Measurements from ENCODE around the gene PTPRN2.

PTPRN2 gene

GRCh38 chr7:157616931-157617330 is 970.7 kb downstream of the PTPRN2 start:
- DNase-seq (ENCODE audit: extremely low read depth, low read depth), result no peak
- TF ChIP-seq, protein P1, sequence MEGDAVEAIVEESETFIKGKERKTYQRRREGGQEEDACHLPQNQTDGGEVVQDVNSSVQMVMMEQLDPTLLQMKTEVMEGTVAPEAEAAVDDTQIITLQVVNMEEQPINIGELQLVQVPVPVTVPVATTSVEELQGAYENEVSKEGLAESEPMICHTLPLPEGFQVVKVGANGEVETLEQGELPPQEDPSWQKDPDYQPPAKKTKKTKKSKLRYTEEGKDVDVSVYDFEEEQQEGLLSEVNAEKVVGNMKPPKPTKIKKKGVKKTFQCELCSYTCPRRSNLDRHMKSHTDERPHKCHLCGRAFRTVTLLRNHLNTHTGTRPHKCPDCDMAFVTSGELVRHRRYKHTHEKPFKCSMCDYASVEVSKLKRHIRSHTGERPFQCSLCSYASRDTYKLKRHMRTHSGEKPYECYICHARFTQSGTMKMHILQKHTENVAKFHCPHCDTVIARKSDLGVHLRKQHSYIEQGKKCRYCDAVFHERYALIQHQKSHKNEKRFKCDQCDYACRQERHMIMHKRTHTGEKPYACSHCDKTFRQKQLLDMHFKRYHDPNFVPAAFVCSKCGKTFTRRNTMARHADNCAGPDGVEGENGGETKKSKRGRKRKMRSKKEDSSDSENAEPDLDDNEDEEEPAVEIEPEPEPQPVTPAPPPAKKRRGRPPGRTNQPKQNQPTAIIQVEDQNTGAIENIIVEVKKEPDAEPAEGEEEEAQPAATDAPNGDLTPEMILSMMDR (IDR thresholded peaks at IDR 0.05; ENCODE audit: low read depth, low read length), result no peak

DNA sequence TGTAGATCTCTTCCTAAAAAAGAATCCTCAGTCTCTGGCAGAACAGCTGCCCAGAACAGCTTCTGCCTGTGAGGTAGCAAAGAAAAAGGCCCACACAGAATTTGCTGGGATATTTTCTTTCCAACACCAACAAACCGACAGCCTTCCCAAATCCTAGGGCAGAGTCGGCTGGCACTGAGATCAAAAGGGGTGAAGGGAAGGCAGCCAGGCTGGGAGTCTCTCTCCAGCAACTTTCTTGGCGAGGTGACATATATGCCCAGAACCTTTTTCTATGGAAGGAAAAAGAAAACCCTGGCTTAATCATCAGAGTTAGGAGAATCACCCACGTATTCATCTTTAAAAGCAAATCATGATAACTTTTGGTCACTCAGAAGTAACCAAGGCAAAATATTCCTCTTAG is 971.2 kb downstream of the PTPRN2 start:
- DNase-seq (ENCODE audit: extremely low read depth, low read depth), result no peak
- TF ChIP-seq, protein P1 (IDR thresholded peaks at IDR 0.05; ENCODE audit: low read depth, low read length), result no peak

DNA sequence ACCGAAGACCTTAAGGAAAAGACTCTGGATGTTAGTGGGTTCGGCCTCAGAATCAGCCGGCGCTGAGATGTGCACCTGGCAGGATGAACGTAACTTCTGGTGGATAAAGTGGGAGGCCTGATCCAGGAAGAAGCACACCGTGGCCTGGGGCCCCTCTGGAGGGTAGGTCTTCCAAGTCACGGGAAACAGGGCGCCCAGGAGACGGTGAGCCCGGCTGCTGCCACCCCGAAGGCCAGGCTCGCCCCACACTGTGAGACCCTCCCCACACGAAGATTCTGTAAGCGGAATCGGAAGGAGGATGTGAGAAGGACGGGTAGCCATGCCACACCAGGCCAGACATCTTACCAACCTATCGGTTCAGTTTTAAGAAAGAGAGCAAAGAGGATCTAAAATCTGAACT is 971.8 kb downstream of the PTPRN2 start:
- TF ChIP-seq, protein P1 (IDR thresholded peaks at IDR 0.05; ENCODE audit: low read depth, low read length), result no peak
- DNase-seq (ENCODE audit: extremely low read depth, low read depth), result no peak

GRCh38 chr7:157615101-157615817 is 972.4 kb downstream of the PTPRN2 start:
- TF ChIP-seq, protein P1 (IDR thresholded peaks at IDR 0.05; ENCODE audit: low read depth, low read length), result no peak
- DNase-seq (ENCODE audit: extremely low read depth, low read depth), result no peak

DNA sequence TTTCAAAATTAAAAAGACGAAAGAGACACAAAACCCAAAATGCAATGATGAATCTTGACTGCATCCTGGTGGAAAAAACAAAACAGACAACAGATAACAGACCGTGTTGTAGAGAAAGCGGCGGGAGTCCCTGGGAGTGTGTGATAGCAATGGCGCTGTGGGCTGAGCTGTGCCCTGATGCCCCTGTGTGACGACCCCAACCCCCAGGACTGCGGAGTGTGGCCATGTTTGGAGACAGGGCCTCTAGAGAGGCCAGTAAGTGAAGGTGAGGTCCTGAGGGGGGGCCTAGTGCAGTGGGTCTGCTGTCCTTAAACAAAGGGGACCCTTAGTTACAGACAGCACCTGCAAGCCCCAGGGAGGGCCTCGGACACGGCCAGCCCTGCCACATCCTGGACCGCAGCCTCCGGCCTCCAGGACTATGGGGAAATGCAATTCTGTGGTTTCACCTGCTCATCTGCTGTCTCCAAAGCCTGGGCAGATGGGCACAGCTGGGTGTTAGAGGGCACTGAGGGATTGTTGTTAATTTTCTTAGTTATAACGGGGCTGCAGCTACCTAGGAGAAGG is 973.1 kb downstream of the PTPRN2 start:
- no peak for DNase-seq (ENCODE audit: extremely low read depth, low read depth)
- TF ChIP-seq, protein P1 (IDR thresholded peaks at IDR 0.05; ENCODE audit: low read depth, low read length), result no peak

DNA sequence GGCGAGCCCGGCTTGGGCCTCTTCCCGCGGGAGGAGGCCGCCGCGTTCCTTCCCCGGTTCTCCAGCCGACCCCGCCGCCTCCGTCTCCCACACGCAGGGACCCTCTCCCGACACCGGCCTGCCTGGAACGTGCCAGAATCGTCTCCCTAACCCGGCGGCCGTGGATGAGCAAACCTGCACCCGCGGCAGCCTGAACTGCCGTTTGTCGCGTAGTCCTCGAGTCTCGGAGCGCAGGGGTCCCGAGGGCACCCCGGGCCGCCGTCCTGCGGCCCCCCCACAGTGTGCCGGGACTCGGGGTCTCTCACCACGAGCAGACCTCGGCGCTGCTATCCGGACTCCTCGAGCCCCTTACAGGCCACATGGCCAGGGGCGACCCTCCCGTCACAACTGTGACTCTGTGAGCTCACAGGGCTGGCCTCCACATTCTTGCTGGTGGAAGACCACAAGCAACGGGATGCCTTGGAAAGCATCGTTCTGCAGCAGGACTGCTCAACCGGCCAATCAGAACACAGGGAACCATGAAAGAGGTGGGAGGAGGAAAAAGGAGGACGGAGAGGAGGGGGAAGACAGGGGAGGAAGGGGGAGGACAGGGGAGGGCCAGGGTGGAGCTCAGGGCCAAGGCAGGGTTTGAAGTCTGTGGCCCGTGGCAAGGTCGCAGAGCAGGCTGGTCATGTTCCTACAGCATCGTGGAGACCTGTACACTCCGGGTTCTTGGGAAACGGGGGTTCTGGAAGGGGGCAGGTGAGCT is 973.9 kb downstream of the PTPRN2 start:
- no peak for DNase-seq (ENCODE audit: extremely low read depth, low read depth)
- TF ChIP-seq, protein P1 (IDR thresholded peaks at IDR 0.05; ENCODE audit: low read depth, low read length), result no peak

Measured in AG09319 (cell line).